PFSK-1 (cell line): ENCODE data around the gene LAIR1.

Experiments
- FOXP2 ChIP-seq: optimal IDR thresholded peaks from 2 replicates; pipeline ENCODE3; 2011; ENCODE audit warnings: borderline replicate concordance, control low read depth, inconsistent platforms; ENCODE audit not compliant: insufficient read depth; ENCODE audit errors: extremely low read length, extremely low read depth
- POLR2AphosphoS5 ChIP-seq: IDR thresholded peaks from 2 replicates; pipeline ENCODE4 v1.6.1; 2012; ENCODE audit warnings: low read depth, mild to moderate bottlenecking, control low read depth, low read length, moderate library complexity
- REST ChIP-seq, 2 experiments: IDR thresholded peaks; 2 replicates each; pipeline versions ENCODE4 v1.6.1 to v1.8.0; 2011 to 2012; ENCODE audit warnings: low read depth in 2 of 2, low read length in 2 of 2, control low read depth in 1 of 2, inconsistent platforms in 1 of 2, mild to moderate bottlenecking in 1 of 2, moderate library complexity in 1 of 2; ENCODE audit not compliant: insufficient read depth in 1 of 2
- SIN3A ChIP-seq: IDR thresholded peaks from 2 replicates; pipeline ENCODE4 v1.6.1; 2012; ENCODE audit warnings: mild to moderate bottlenecking, low read length, moderate library complexity, borderline replicate concordance; ENCODE audit not compliant: insufficient read depth
- TAF1 ChIP-seq: IDR thresholded peaks from 2 replicates; pipeline ENCODE4 v1.6.1; 2012; ENCODE audit warnings: low read length, control low read depth, borderline replicate concordance; ENCODE audit not compliant: insufficient read depth

Gene LAIR1

DNA sequence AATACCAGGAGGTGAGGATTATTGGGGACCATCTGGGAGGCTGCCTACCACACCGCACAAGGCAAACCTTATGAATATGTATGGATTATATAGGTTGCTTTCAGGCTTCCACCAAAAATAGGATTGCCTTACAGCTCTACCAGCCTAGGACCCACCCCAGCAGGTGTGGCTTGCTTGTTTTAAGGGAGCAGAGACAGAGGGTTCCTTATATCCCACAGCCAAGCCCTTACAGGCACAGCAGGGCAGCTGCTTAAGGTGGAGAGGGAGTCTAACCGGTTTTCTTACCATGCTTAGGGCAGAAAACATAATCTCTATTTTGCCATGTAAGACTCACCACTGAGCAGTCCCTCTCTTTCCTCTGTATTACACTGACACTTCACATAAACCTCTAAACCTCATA is 34.5 kb upstream of the LAIR1 start:
- TF ChIP-seq TAF1 (no peak), POLR2AphosphoS5 (no peak), SIN3A (no peak), REST (IDR thresholded peaks at IDR 0.05; ENCODE audit: insufficient read depth in 1 of 2, low read depth in 2 of 2, low read length in 2 of 2) (no peak), FOXP2 (no peak)

- no peak for TF ChIP-seq FOXP2
- no peak for TF ChIP-seq TAF1
- no peak for TF ChIP-seq REST (IDR thresholded peaks at IDR 0.05; ENCODE audit: insufficient read depth in 1 of 2, low read depth in 2 of 2, low read length in 2 of 2)
- TF ChIP-seq SIN3A = no peak
- TF ChIP-seq POLR2AphosphoS5 = no peak
These were observed 31.0 kb upstream of the LAIR1 start for GRCh38 chr19:54395685-54396084.

GRCh38 chr19:54393381-54393780 is 28.6 kb upstream of the LAIR1 start:
- TF ChIP-seq FOXP2 = no peak
- no peak for TF ChIP-seq TAF1
- no peak for TF ChIP-seq POLR2AphosphoS5

GRCh38 chr19:54392105-54392504 is 27.4 kb upstream of the LAIR1 start:
- TF ChIP-seq SIN3A (no peak), POLR2AphosphoS5 (no peak), TAF1 (no peak), REST (IDR thresholded peaks at IDR 0.05; ENCODE audit: insufficient read depth in 1 of 2, low read depth in 2 of 2, low read length in 2 of 2) (no peak), FOXP2 (no peak)

GRCh38 chr19:54391589-54392061 is 26.9 kb upstream of the LAIR1 start:
- no peak for TF ChIP-seq TAF1
- TF ChIP-seq FOXP2 = no peak
- TF ChIP-seq POLR2AphosphoS5 = no peak
- TF ChIP-seq SIN3A = no peak
- no peak for TF ChIP-seq REST (IDR thresholded peaks at IDR 0.05; ENCODE audit: insufficient read depth in 1 of 2, low read depth in 2 of 2, low read length in 2 of 2)
